Embryonic facial prominence (tissue), 1 donor: ENCODE data around the gene ZNF552.
"Not testable (repeated sequence)": the region's sequence is repeated elsewhere in the genome, so short reads cannot be mapped to it uniquely, and the experiment has no call there.

ENCODE experiments used
- DNase-seq: peaks from one replicate; pipeline ENCODE4 v3.0.0-alpha.2; 2016; ENCODE audit errors: extremely low spot score

The ZNF552 gene

GRCh38 chr19:57818378-57818777 is 3.7 kb upstream of the ZNF552 start:
- DNase-seq, result no peak

- DNase-seq, result no peak
These were observed 3.3 kb upstream of the ZNF552 start for GRCh38 chr19:57817976-57818375.

GRCh38 chr19:57816652-57817051 is 1.9 kb upstream of the ZNF552 start:
- no peak for DNase-seq

- DNase-seq, result no peak
These were observed 748 bp upstream of the ZNF552 start for GRCh38 chr19:57815247-57816075.

- DNase-seq, result no peak
These were observed 701 bp downstream of the ZNF552 start for GRCh38 chr19:57813919-57814504.

GRCh38 chr19:57812975-57813820 is 1.5 kb downstream of the ZNF552 start:
- not testable (repeated sequence) for DNase-seq

- no peak for DNase-seq
These were observed 2.5 kb downstream of the ZNF552 start for GRCh38 chr19:57812226-57812625.

GRCh38 chr19:57810410-57811295 is 4.1 kb downstream of the ZNF552 start:
- DNase-seq, result not testable (repeated sequence)

GRCh38 chr19:57807541-57807940 is 7.2 kb downstream of the ZNF552 start:
- no peak for DNase-seq

- DNase-seq, result peak; percentile 34
These were observed 11.0 kb downstream of the ZNF552 start for GRCh38 chr19:57803594-57804325.

GRCh38 chr19:57803265-57803593 is 11.5 kb downstream of the ZNF552 start:
- DNase-seq, result peak; percentile 20

GRCh38 chr19:57802269-57802668 is 12.4 kb downstream of the ZNF552 start:
- DNase-seq, result no peak

GRCh38 chr19:57800696-57801095 is 14.0 kb downstream of the ZNF552 start:
- DNase-seq, result no peak

GRCh38 chr19:57796580-57796979 is 18.1 kb downstream of the ZNF552 start:
- not testable (repeated sequence) for DNase-seq

GRCh38 chr19:57789288-57789687 is 25.4 kb downstream of the ZNF552 start:
- no peak for DNase-seq

GRCh38 chr19:57788114-57788692 is 26.5 kb downstream of the ZNF552 start:
- no peak for DNase-seq

- no peak for DNase-seq
These were observed 27.8 kb downstream of the ZNF552 start for GRCh38 chr19:57786906-57787305.

- no peak for DNase-seq
These were observed 28.4 kb downstream of the ZNF552 start for GRCh38 chr19:57786286-57786685.

- DNase-seq, result no peak
These were observed 35.4 kb downstream of the ZNF552 start for GRCh38 chr19:57779220-57779845.

- DNase-seq, result no peak
These were observed 36.4 kb downstream of the ZNF552 start for GRCh38 chr19:57778336-57778735.
